Brain microvascular endothelial cell (primary cell): ENCODE measurements around the gene PTPRN2.

ENCODE experiments used
- DNase-seq: peaks from one replicate; pipeline ENCODE4 v3.0.0-alpha.2; 2020
- H3K27ac ChIP-seq: fragments of 250-450 bp; sonication (Bioruptor Pico); 2 replicates; pipeline ENCODE4 v1.5.1; 2020; ENCODE audit warnings: mild to moderate bottlenecking, moderate library complexity
- H3K27me3 ChIP-seq: fragments of 250-450 bp; sonication (Bioruptor Pico); replicated peaks from 2 replicates; pipeline ENCODE4 v1.5.1; 2020; ENCODE audit warnings: mild to moderate bottlenecking
- H3K36me3 ChIP-seq: fragments of 250-450 bp; sonication (Bioruptor Pico); replicated peaks from 2 replicates; pipeline ENCODE4 v1.5.1; 2020; ENCODE audit warnings: mild to moderate bottlenecking
- H3K4me3 ChIP-seq: 2 replicates; pipeline ENCODE4 v1.5.1; 2011; ENCODE audit warnings: low read depth, mild to moderate bottlenecking, control low read depth, low read length, moderate library complexity
- CTCF ChIP-seq: IDR thresholded peaks from 2 replicates; pipeline ENCODE4 v1.5.1; 2011; ENCODE audit warnings: low read depth, mild to moderate bottlenecking, moderate library complexity, low read length, control low read depth, inconsistent platforms; ENCODE audit errors: missing control alignments
- in situ Hi-C: cut with HindIII; loops from 2 replicates; pipeline ENCODE4 v1.10.0; 2017; ENCODE audit warnings: low sequenced_read_pairs, low pct_ligation_motif_present

PTPRN2 gene

GRCh38 chr7:158601090-158601489 lies 13.5 kb upstream of the PTPRN2 start:
- Histone ChIP-seq H3K27me3 (no peaks in the 10 kb centered on the region), H3K4me3 (no peak overlapping the region), H3K27ac (no peak overlapping the region), H3K36me3 (no peaks in the 10 kb centered on the region)
- no peak for TF ChIP-seq CTCF
- DNase-seq: no peak
- in situ Hi-C loops: no loop called here

- Histone ChIP-seq H3K27me3 (no peaks in the 10 kb centered on the region), H3K4me3 (no peak overlapping the region), H3K27ac (no peak overlapping the region), H3K36me3 (no peaks in the 10 kb centered on the region)
- no peak for DNase-seq
- in situ Hi-C loops: no loop called here
- TF ChIP-seq CTCF: no peak
Observed at GRCh38 chr7:158596745-158597144, 9.1 kb upstream of the PTPRN2 start.

GRCh38 chr7:158596309-158596708 lies 8.7 kb upstream of the PTPRN2 start:
- Histone ChIP-seq H3K4me3 (no peak overlapping the region), H3K27me3 (no peaks in the 10 kb centered on the region), H3K36me3 (no peaks in the 10 kb centered on the region), H3K27ac (no peak overlapping the region)
- no peak for TF ChIP-seq CTCF
- in situ Hi-C loops: no loop called here
- no peak for DNase-seq

GRCh38 chr7:158595068-158595467 lies 7.4 kb upstream of the PTPRN2 start:
- Histone ChIP-seq H3K27ac (no peak overlapping the region), H3K27me3 (no peaks in the 10 kb centered on the region), H3K36me3 (no peaks in the 10 kb centered on the region), H3K4me3 (no peak overlapping the region)
- no peak for TF ChIP-seq CTCF
- no peak for DNase-seq
- in situ Hi-C loops: no loop called here

- TF ChIP-seq CTCF: no peak
- Histone ChIP-seq H3K27me3 (peaks cover 15% of the 10 kb centered on the region), H3K36me3 (no peaks in the 10 kb centered on the region), H3K27ac (no peak overlapping the region), H3K4me3 (no peak overlapping the region)
- in situ Hi-C loops: no loop called here
- no peak for DNase-seq
Observed at GRCh38 chr7:158592541-158592940, 4.9 kb upstream of the PTPRN2 start.

GRCh38 chr7:158591944-158592343 lies 4.3 kb upstream of the PTPRN2 start:
- H3K4me3 ChIP-seq: no peak overlapping the region
- no peak for DNase-seq
- TF ChIP-seq CTCF: no peak
- in situ Hi-C loops: no loop called here
- no peak overlapping the region for H3K27ac ChIP-seq
- H3K36me3 ChIP-seq: no peaks in the 10 kb centered on the region
- peaks cover 15% of the 10 kb centered on the region for H3K27me3 ChIP-seq
